Neural cell (in vitro differentiated cells): Measurements from ENCODE around the gene MAD1L1. TPM values are rescaled to one million over a fixed set of nuclear protein-coding genes. Genes with fewer than 3 reads are reported as not detected.

Experiments used
- H2AFZ ChIP-seq: fragments of 200-600, 300-800 bp; sonication (generic), shearing (Covaris generic); 2 replicates; pipeline ENCODE4 v1.6.0; 2014; ENCODE audit warnings: low read depth, mild to moderate bottlenecking, antibody characterized with exemption, low read length, moderate library complexity
- H3F3A ChIP-seq: fragments of 200-600 bp; shearing (Covaris generic); 2 replicates; pipeline ENCODE4 v1.6.1; 2016; ENCODE audit warnings: mild to moderate bottlenecking, moderate library complexity, mixed read lengths, antibody characterized with exemption, low read length; ENCODE audit not compliant: insufficient read depth, poor library complexity, severe bottlenecking
- H3K27ac ChIP-seq: fragments of 200-600, 300-800 bp; sonication (generic), shearing (Covaris generic); 2 replicates; pipeline ENCODE4 v1.5.1; 2014; ENCODE audit warnings: mild to moderate bottlenecking, low read length, moderate library complexity
- H3K27me3 ChIP-seq: fragments of 300-800, 200-600 bp; sonication (generic), shearing (Covaris generic); 2 replicates; pipeline ENCODE4 v1.6.0; 2014; ENCODE audit warnings: mild to moderate bottlenecking, low read depth, low read length, moderate library complexity; ENCODE audit not compliant: insufficient read depth
- H3K36me3 ChIP-seq: fragments of 300-800, 200-600 bp; sonication (generic), shearing (Covaris generic); 2 replicates; pipeline ENCODE4 v1.5.1; 2014; ENCODE audit warnings: mild to moderate bottlenecking, antibody characterized with exemption, low read length, moderate library complexity; ENCODE audit not compliant: insufficient read depth
- H3K4me2 ChIP-seq: fragments of 300-800, 200-600 bp; sonication (generic), shearing (Covaris generic); 2 replicates; pipeline ENCODE4 v1.6.0; 2014; ENCODE audit warnings: mild to moderate bottlenecking, low read length
- H3K4me3 ChIP-seq: fragments of 300-800, 200-600 bp; sonication (generic), shearing (Covaris generic); 2 replicates; pipeline ENCODE4 v1.5.1; 2014; ENCODE audit warnings: mild to moderate bottlenecking, low read length, moderate library complexity
- H3K79me2 ChIP-seq: fragments of 200-600 bp; shearing (Covaris generic); replicated peaks from 2 replicates; pipeline ENCODE4 v1.6.0; 2014; ENCODE audit warnings: mild to moderate bottlenecking, low read length, moderate library complexity; ENCODE audit not compliant: insufficient read depth
- H3K9ac ChIP-seq: fragments of 300-800, 200-600 bp; sonication (generic), shearing (Covaris generic); 2 replicates; pipeline ENCODE4 v1.6.1; 2016; ENCODE audit warnings: mild to moderate bottlenecking, low read length, mixed read lengths
- H3K9me2 ChIP-seq: fragments of 200-600 bp; shearing (Covaris generic); 2 replicates; pipeline ENCODE4 v1.6.1; 2016; ENCODE audit warnings: mild to moderate bottlenecking, low read length, mixed read lengths; ENCODE audit not compliant: insufficient read depth
- H3K9me3 ChIP-seq: fragments of 200-600, 300-800 bp; sonication (generic), shearing (Covaris generic); 2 replicates; pipeline ENCODE4 v1.6.1; 2016; ENCODE audit warnings: mild to moderate bottlenecking, mixed run types, low read length, moderate library complexity, mixed read lengths
- H4K20me1 ChIP-seq: fragments of 200-600 bp; shearing (Covaris generic); 2 replicates; pipeline ENCODE4 v1.6.1; 2016; ENCODE audit warnings: mild to moderate bottlenecking, mixed run types; ENCODE audit not compliant: insufficient read depth
- CTCF ChIP-seq: fragments of 450-650 bp; IDR thresholded peaks from 2 replicates; pipeline ENCODE4 v1.5.1; 2014; ENCODE audit warnings: antibody characterized with exemption, mild to moderate bottlenecking, moderate library complexity; ENCODE audit not compliant: poor library complexity, severe bottlenecking
- EP300 ChIP-seq: fragments of 450-650 bp; conservative IDR thresholded peaks from 2 replicates; pipeline ENCODE4 v1.6.1; 2014; ENCODE audit warnings: antibody characterized with exemption, mild to moderate bottlenecking, moderate library complexity; ENCODE audit not compliant: poor library complexity, severe bottlenecking
- EZH2 ChIP-seq: fragments of 200-600, 300-800 bp; shearing (Covaris generic), sonication (generic); IDR thresholded peaks from 2 replicates; pipeline ENCODE4 v1.6.1; 2014; ENCODE audit warnings: antibody characterized with exemption, low read length, borderline replicate concordance, mild to moderate bottlenecking; ENCODE audit not compliant: insufficient read depth, poor library complexity, severe bottlenecking
- MXI1 ChIP-seq: fragments of 450-650 bp; conservative IDR thresholded peaks from 2 replicates; pipeline ENCODE4 v1.6.1; 2014; ENCODE audit warnings: antibody characterized with exemption, mild to moderate bottlenecking; ENCODE audit not compliant: poor library complexity, severe bottlenecking
- POLR2AphosphoS5 ChIP-seq: IDR thresholded peaks from 2 replicates; pipeline ENCODE4 v1.6.1; 2012
- RAD21 ChIP-seq: fragments of 450-650 bp; conservative IDR thresholded peaks from 2 replicates; pipeline ENCODE4 v1.6.1; 2014; ENCODE audit warnings: antibody characterized with exemption, mild to moderate bottlenecking, moderate library complexity
- REST ChIP-seq: IDR thresholded peaks from 2 replicates; pipeline ENCODE4 v1.6.1; 2012; ENCODE audit warnings: borderline replicate concordance
- SMC3 ChIP-seq: fragments of 450-650 bp; conservative IDR thresholded peaks from 2 replicates; pipeline ENCODE4 v1.6.1; 2014; ENCODE audit warnings: antibody characterized with exemption, mild to moderate bottlenecking, moderate library complexity; ENCODE audit not compliant: poor library complexity
- TAF1 ChIP-seq: IDR thresholded peaks from 2 replicates; pipeline ENCODE4 v1.6.1; 2012; ENCODE audit warnings: low read depth
- polyA plus RNA-seq: library from polyadenylated mRNA; depleted of rRNA; stranded (reverse); fragments of >200 nt; gene quantifications from 2 replicates; pipeline ENCODE4 v1.2.3, GENCODE V29; 2014

Gene MAD1L1
- polyA plus RNA-seq, 1 donor from 2014 or later: 31.4 TPM

DNA sequence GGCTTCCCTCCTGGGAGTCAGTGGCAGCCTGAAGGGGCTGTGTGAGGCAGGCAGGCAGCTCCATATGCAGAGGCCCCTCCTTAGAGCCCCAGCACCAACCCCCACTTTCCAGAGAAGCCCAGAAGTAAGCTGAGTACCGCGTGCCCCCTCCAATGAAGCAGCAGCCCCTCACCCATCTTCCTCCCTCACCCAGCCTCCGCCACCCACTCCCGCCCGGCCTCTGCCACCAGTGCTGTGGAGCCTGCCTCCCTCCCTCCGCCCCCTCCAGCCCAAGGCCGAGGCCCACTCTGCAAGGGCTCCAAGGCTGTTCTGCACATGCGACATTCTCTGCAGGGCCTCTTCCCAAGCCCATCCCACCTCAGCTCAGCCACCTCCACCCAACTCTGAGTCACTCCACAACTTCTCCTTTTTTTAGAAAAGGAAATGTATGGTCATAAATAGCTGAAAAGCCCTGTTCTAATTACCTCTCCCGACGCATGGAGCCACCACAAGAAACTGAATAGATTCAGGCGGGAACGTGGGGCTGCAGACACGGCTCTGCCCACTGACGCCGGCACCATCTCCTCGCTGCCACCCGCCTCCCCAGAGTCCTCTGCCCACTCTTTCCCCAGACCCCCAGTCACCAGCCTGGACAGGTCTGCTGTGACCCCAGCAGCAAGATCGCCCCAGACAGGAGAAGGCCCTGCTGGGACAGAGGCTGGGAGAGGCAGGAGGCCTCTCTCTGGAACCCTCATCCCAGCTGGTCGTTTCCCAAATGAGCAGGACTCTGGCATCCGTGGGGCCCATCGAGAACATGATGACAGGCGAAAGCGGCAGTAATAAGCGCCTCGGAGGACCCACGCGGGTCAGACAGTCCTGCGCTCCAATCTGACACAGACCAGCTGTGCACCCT, 213.9 kb downstream of the MAD1L1 start:
- Histone ChIP-seq H3K4me2 (no peak overlapping the region), H3K9me3 (no peaks in the 10 kb centered on the region), H4K20me1 (no peaks in the 10 kb centered on the region), H3K4me3 (no peak overlapping the region), H2AFZ (no peak overlapping the region), H3K27ac (no peak overlapping the region), H3F3A (no peaks in the 10 kb centered on the region), H3K9me2 (no peaks in the 10 kb centered on the region), H3K9ac (no peak overlapping the region), H3K36me3 (no peaks in the 10 kb centered on the region), H3K27me3 (no peaks in the 10 kb centered on the region), H3K79me2 (no peaks in the 10 kb centered on the region)
- TF ChIP-seq POLR2AphosphoS5 (no peak), SMC3 (no peak), CTCF (no peak), EP300 (no peak), TAF1 (no peak), RAD21 (no peak), REST (no peak), EZH2 (no peak), MXI1 (no peak)

- no peak overlapping the region for H3K27ac ChIP-seq
- H2AFZ ChIP-seq: no peak overlapping the region
- H3K4me3 ChIP-seq: no peak overlapping the region
- H3K9me3 ChIP-seq: no peaks in the 10 kb centered on the region
- no peak overlapping the region for H3K4me2 ChIP-seq
- no peak overlapping the region for H3K9ac ChIP-seq
- no peaks in the 10 kb centered on the region for H4K20me1 ChIP-seq
- H3F3A ChIP-seq: no peaks in the 10 kb centered on the region
- no peaks in the 10 kb centered on the region for H3K9me2 ChIP-seq
- H3K27me3 ChIP-seq: no peaks in the 10 kb centered on the region
- TF ChIP-seq SMC3: no peak
- no peak for TF ChIP-seq EP300
- TF ChIP-seq EZH2: no peak
- TF ChIP-seq CTCF: no peak
- no peak for TF ChIP-seq RAD21
- TF ChIP-seq TAF1: no peak
- no peak for TF ChIP-seq POLR2AphosphoS5
- no peak for TF ChIP-seq MXI1
- TF ChIP-seq REST: no peak
- H3K36me3 ChIP-seq: no peaks in the 10 kb centered on the region
- no peaks in the 10 kb centered on the region for H3K79me2 ChIP-seq
These were observed 214.7 kb downstream of the MAD1L1 start for GRCh38 chr7:2017914-2018568.
